Measurements from ENCODE around the gene CTPS1. TPM values are rescaled to one million over a fixed set of nuclear protein-coding genes. Genes with fewer than 3 reads are reported as not detected.

CTPS1 gene
- total and polyA plus RNA-seq, 2 experiments from 2014 or later, result 31.8 to 93.9 TPM

DNA sequence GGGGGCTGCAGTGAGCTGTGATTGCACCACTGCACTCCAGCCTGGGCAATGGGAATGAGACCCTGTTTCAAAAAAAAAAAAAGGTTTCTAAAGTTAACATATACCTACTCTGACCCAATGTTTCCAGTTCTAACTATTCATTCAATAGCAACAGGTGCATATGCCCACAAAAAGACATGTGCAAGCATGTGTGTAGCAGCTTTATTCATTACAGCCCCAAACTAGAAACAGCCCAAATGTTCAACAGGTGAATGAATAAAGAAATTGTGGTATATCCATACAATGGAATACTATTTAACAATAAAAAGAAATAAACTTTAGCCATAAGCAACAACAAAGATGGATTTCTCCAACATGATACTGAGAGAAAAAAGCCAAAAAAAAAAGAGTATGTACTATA is 21.3 kb upstream of the CTPS1 start:
- TF ChIP-seq REST (IDR thresholded peaks at IDR 0.05; ENCODE audit: unreplicated experiment) (no peak), CREB1 (CRISPR knock-in tag; IDR thresholded peaks at IDR 0.05; ENCODE audit: low read depth) (no peak), NANOG (IDR thresholded peaks at IDR 0.05; ENCODE audit: borderline replicate concordance) (no peak), ZNF114 (CRISPR knock-in tag; IDR thresholded peaks at IDR 0.05) (no peak), EZH2phosphoT487 (IDR thresholded peaks at IDR 0.05; ENCODE audit: unreplicated experiment) (no peak), JUNB (IDR thresholded peaks at IDR 0.05; ENCODE audit: unreplicated experiment) (no peak), STAT1 (IDR thresholded peaks at IDR 0.05; ENCODE audit: unreplicated experiment) (no peak), EZH2 (IDR thresholded peaks at IDR 0.05; ENCODE audit: low read depth, unreplicated experiment) (no peak), ZNF331 (CRISPR knock-in tag; IDR thresholded peaks at IDR 0.05; ENCODE audit: low read depth) (no peak), ETS1 (IDR thresholded peaks at IDR 0.05) (no peak), POLR2AphosphoS5 (IDR thresholded peaks at IDR 0.05; ENCODE audit: low read depth) (no peak)
- TF ChIP-seq, protein P1, sequence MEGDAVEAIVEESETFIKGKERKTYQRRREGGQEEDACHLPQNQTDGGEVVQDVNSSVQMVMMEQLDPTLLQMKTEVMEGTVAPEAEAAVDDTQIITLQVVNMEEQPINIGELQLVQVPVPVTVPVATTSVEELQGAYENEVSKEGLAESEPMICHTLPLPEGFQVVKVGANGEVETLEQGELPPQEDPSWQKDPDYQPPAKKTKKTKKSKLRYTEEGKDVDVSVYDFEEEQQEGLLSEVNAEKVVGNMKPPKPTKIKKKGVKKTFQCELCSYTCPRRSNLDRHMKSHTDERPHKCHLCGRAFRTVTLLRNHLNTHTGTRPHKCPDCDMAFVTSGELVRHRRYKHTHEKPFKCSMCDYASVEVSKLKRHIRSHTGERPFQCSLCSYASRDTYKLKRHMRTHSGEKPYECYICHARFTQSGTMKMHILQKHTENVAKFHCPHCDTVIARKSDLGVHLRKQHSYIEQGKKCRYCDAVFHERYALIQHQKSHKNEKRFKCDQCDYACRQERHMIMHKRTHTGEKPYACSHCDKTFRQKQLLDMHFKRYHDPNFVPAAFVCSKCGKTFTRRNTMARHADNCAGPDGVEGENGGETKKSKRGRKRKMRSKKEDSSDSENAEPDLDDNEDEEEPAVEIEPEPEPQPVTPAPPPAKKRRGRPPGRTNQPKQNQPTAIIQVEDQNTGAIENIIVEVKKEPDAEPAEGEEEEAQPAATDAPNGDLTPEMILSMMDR (conservative IDR thresholded peaks at IDR 0.05; ENCODE audit: low read depth in 2 of 2), result no peak
- TF ChIP-seq, protein P2, sequence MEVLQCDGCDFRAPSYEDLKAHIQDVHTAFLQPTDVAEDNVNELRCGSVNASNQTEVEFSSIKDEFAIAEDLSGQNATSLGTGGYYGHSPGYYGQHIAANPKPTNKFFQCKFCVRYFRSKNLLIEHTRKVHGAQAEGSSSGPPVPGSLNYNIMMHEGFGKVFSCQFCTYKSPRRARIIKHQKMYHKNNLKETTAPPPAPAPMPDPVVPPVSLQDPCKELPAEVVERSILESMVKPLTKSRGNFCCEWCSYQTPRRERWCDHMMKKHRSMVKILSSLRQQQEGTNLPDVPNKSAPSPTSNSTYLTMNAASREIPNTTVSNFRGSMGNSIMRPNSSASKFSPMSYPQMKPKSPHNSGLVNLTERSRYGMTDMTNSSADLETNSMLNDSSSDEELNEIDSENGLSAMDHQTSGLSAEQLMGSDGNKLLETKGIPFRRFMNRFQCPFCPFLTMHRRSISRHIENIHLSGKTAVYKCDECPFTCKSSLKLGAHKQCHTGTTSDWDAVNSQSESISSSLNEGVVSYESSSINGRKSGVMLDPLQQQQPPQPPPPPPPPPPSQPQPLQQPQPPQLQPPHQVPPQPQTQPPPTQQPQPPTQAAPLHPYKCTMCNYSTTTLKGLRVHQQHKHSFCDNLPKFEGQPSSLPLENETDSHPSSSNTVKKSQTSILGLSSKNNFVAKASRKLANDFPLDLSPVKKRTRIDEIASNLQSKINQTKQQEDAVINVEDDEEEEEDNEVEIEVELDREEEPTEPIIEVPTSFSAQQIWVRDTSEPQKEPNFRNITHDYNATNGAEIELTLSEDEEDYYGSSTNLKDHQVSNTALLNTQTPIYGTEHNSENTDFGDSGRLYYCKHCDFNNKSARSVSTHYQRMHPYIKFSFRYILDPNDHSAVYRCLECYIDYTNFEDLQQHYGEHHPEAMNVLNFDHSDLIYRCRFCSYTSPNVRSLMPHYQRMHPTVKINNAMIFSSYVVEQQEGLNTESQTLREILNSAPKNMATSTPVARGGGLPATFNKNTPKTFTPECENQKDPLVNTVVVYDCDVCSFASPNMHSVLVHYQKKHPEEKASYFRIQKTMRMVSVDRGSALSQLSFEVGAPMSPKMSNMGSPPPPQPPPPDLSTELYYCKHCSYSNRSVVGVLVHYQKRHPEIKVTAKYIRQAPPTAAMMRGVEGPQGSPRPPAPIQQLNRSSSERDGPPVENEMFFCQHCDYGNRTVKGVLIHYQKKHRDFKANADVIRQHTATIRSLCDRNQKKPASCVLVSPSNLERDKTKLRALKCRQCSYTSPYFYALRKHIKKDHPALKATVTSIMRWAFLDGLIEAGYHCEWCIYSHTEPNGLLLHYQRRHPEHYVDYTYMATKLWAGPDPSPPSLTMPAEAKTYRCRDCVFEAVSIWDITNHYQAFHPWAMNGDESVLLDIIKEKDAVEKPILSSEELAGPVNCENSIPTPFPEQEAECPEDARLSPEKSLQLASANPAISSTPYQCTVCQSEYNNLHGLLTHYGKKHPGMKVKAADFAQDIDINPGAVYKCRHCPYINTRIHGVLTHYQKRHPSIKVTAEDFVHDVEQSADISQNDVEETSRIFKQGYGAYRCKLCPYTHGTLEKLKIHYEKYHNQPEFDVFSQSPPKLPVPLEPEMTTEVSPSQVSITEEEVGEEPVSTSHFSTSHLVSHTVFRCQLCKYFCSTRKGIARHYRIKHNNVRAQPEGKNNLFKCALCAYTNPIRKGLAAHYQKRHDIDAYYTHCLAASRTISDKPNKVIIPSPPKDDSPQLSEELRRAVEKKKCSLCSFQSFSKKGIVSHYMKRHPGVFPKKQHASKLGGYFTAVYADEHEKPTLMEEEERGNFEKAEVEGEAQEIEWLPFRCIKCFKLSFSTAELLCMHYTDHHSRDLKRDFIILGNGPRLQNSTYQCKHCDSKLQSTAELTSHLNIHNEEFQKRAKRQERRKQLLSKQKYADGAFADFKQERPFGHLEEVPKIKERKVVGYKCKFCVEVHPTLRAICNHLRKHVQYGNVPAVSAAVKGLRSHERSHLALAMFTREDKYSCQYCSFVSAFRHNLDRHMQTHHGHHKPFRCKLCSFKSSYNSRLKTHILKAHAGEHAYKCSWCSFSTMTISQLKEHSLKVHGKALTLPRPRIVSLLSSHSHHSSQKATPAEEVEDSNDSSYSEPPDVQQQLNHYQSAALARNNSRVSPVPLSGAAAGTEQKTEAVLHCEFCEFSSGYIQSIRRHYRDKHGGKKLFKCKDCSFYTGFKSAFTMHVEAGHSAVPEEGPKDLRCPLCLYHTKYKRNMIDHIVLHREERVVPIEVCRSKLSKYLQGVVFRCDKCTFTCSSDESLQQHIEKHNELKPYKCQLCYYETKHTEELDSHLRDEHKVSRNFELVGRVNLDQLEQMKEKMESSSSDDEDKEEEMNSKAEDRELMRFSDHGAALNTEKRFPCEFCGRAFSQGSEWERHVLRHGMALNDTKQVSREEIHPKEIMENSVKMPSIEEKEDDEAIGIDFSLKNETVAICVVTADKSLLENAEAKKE (CRISPR knock-in tag; IDR thresholded peaks at IDR 0.05), result no peak
- Mint-ChIP-seq H3K36me3 (ENCODE audit: low read depth) (no peaks in the 10 kb centered on the region), H3K9me3 (no peaks in the 10 kb centered on the region; the same call in 2 of the 3 replicates), H3K27me3 (ENCODE audit: insufficient read depth, low read depth, poor library complexity) (peaks cover 11% of the 10 kb centered on the region), H3K4me1 (peaks cover 7% of the 10 kb centered on the region), H3K4me3 (no peak overlapping the region), H3K27ac (no peak overlapping the region)
- no peak overlapping the region for H3K4me3 ChIP-seq
- no peak overlapping the region for H2AFZ ChIP-seq
- no peak overlapping the region for H3K27ac ChIP-seq (ENCODE audit: low read depth)
- no peak overlapping the region for H3K4me2 ChIP-seq
- DNase-seq (ENCODE audit: low spot score) (no peak), ATAC-seq (no peak)
- H3K36me3 ChIP-seq (ENCODE audit: insufficient read depth), result no peaks in the 10 kb centered on the region
- no peaks in the 10 kb centered on the region for H3K9me2 ChIP-seq (ENCODE audit: insufficient read depth)
- 0 out of 2 replicates have a peak, but pooled peaks cover 2% of the 10 kb centered on the region for H3F3A ChIP-seq (replicated peaks; ENCODE audit: low read depth)
- no peaks in the 10 kb centered on the region for H4K20me1 ChIP-seq (replicated peaks; ENCODE audit: insufficient read depth)
- H3K27me3 ChIP-seq (ENCODE audit: insufficient read depth), result no peaks in the 10 kb centered on the region
- H3K79me2 ChIP-seq (replicated peaks; ENCODE audit: insufficient read depth), result no peaks in the 10 kb centered on the region
- 0 out of 2 replicates have a peak, but pooled peaks cover 10% of the 10 kb centered on the region for H3K4me1 ChIP-seq (ENCODE audit: insufficient read depth)
